GM19397 (cell line): ENCODE results near the gene KCNG4.

Experiments used
- ATAC-seq: cut with Tn5 transposase; IDR thresholded peaks from one replicate; pipeline ENCODE4 v1.9.1; 2021; ENCODE audit warnings: mild to moderate bottlenecking, moderate library complexity; ENCODE audit not compliant: unreplicated experiment

KCNG4 gene

DNA sequence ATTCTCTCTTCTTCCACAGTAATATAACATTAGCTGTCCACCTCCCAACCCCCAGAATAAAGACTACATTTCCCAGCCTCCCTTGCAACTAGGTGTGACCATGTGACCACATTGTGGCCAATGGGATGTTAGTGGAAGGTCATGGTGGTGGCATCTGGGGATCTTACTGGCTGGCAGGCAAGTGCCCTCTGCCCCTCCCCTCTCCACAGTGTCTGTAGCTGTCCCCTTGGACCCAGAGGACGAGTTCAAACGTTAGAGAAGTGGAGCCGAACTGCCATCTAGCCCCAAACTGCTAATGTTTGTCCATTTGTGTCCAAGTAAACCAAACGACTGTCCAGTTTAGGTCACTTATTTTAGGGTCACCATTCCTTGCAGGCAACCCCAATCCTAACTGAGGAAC is 26.6 kb upstream of the KCNG4 start:
- no peak for ATAC-seq

DNA sequence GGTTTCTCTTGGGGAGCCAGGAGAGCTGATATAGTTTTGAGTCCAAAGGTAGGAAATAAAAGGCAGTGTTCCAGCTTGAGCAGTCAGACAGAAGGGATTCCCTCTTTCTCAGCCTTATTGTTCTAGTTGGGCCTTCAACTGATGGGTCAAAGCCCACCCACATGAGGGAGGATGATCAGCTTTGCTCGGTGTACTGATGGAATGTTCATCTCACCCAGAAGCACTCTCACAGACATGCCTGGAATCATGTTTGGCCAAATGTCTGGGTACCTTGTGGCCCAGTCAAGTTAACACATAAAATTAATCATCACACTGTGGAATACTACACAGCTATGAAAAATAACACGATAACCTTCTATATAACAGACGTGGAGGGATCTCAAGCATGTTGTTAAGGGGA is 23.1 kb upstream of the KCNG4 start:
- no peak for ATAC-seq

GRCh38 chr16:84262031-84262430 is 22.2 kb upstream of the KCNG4 start:
- ATAC-seq = no peak

- ATAC-seq = no peak
These were observed 21.1 kb upstream of the KCNG4 start for GRCh38 chr16:84260766-84261554.

DNA sequence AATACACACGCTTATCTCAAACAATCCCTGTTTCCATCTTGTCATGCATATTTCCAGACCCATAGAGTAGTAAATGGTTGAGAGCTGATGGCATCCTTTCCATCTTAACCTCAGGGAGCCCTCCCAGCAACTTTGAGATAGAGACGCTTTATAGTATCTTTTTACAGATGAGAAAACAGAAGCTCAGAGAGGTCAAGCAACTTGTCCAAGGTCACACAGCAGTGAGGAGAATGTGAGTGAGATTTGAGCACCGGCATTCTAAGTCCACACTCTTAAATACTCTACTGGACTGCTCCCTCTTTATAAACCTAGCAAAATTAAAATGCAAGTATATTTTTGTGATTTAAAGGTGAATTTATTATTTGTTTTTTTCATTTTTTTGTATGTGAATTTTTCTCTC is 19.9 kb upstream of the KCNG4 start:
- no peak for ATAC-seq

- no peak for ATAC-seq
These were observed 18.5 kb upstream of the KCNG4 start for GRCh38 chr16:84258266-84258665.

- ATAC-seq = no peak
These were observed 15.4 kb upstream of the KCNG4 start for GRCh38 chr16:84255050-84255810.

DNA sequence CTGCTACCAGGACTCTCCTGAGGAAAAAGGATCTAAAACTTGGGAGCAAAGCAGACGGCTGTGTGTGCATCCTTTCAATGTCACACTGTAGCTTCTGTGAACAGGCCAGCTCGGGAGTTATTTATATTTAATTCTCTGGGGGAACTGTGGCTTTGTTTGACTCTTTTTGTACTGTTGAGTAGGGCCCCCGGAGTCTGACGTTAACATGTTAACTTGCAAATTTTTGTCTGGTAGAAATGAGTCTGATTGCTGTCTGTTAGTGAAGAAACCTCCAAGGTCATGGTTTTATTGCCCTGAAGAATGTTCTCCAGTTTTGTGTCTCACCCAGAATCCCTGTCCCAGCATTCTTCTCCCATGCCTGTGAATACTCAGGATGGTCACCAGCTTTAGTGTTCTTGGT is 14.2 kb upstream of the KCNG4 start:
- ATAC-seq = no peak

GRCh38 chr16:84253173-84253572 is 13.4 kb upstream of the KCNG4 start:
- ATAC-seq = no peak

- no peak for ATAC-seq
These were observed 12.4 kb upstream of the KCNG4 start for GRCh38 chr16:84252184-84252583.

GRCh38 chr16:84247844-84248243 is 8.0 kb upstream of the KCNG4 start:
- ATAC-seq = no peak

DNA sequence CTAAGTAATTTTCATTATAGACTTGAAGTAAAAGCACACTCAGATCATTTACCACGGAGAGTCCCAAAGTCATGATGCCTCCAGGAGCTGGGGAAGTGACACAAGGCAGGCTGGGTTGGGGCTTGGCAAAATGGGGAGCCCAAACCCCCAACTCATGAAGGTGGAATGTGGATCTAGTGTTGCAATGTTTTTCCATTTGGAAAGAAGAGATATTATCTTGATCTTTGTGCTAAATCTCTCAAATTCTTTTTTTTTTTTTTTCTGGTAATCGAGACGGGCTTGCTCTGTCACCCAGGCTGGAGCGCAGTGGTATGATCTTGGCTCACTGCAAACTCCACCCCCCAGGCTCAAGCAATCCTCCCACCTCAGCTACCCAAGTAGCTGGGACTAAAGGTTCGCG is 7.5 kb upstream of the KCNG4 start:
- no peak for ATAC-seq

DNA sequence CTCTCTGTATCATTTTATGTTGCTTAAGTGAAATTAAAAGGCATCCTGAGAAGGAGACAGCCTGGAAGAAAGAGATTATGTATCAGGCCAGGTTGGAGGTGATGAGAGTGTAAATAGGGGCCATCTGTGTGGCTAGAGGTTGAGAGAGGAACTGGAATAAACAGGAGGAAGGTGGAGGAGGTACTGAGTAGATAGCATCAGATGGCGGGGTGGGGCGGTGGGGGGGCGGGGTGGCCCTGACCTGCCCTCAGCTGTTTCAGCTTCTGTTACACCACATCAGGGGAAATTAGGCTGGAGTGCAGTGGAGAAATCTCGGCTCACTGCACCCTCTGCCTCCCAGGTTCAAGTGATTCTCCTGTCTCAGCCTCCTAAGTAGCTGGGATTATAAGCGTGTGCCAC is 6.9 kb upstream of the KCNG4 start:
- ATAC-seq = no peak

GRCh38 chr16:84245956-84246678 is 6.3 kb upstream of the KCNG4 start:
- no peak for ATAC-seq

GRCh38 chr16:84244728-84245127 is 4.9 kb upstream of the KCNG4 start:
- ATAC-seq = no peak

DNA sequence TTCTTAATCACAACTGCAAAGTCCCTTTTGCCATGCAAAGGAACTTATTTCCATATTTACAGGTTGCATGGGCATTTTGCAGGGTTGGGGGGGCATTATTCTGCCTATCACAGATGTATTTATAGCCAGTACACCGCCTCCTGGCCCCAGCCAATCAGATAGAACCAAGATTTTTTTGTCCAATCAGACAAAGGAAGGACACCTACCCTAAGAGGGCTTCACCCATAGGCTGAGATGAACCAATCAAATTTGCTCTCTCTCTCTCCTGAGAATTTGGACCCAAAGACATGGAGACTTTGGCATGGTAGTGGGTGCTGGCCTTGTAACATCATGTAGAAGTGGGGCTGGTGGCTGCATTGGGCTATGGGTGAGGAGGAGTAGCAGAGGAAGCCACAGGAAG is 3.9 kb upstream of the KCNG4 start:
- no peak for ATAC-seq

DNA sequence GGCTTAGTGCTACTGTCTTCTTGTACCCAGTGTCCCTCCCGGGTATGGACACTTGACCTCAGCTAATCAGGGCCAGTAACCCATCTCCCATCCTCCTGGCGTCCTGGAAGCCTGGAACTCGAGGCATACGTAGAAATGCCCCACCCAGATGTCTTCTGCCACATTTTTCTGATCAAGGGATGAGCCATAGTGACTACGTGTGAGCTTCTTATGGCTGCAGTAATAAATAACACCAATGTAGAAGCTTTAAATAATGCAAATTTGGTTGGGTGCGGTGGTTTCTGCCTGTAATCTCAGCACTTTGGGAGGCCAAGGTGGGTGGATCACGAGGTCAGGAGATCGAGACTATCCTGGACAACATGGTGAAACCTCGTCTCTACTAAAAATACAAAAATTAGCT is 3.0 kb upstream of the KCNG4 start:
- ATAC-seq = no peak

GRCh38 chr16:84241778-84242177 is 2.0 kb upstream of the KCNG4 start:
- no peak for ATAC-seq

GRCh38 chr16:84240455-84240854 is 643 bp upstream of the KCNG4 start:
- no peak for ATAC-seq

GRCh38 chr16:84239141-84239769 is 557 bp downstream of the KCNG4 start:
- no peak for ATAC-seq

GRCh38 chr16:84237994-84238750 is 1.6 kb downstream of the KCNG4 start:
- no peak for ATAC-seq
